GM18526 (cell line): ENCODE results near the gene HPS1.
A peak's percentile ranks its signal among the peaks of the same experiment; 100 is the strongest.

Experiments
- POLR2A ChIP-seq: IDR thresholded peaks from 3 replicates; pipeline ENCODE4 v1.6.1; 2011; ENCODE audit not compliant: insufficient read length; ENCODE audit errors: extremely low read depth

HPS1 gene

DNA sequence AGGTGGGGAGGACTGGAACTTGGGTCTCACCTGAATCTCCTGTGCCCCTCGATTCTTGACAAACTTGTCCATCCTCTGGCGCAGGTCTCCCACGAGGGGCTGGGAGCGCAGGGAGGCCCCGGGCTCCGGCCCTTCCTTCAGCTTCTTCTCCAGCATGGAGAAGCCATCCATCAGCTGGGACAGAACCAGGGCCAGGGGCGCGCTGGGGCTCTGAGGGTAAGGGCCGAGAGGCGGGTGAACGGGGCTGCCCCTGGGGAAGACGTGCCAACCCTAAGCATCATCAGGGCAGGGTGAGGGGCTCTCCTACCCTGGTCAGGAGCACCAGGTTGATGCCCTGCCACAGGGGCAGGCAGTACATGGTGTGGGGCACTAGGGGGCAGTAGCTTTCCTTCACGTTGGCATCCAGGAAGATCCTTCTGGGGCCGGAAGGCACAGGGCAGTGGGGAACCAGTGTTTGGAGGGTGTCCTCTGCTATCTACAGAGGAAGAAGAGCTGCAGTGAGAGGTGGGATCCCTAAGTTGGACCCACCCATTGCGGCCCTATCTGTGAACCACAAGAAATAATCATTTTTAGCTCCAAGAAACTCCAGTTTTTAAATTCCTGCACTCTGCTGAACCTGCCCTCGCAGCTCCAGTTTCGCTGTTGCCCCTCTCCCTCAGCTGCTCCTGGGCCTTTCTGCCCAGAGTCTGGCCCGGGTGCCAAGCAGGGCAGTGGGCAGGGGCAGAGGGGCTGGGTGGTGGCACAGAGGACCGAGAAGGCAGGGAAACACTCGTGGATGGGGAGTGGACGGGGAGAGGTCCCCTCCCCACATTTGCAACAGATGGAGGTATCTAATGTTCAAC lies 21.0 kb downstream of the HPS1 start:
- no peak for TF ChIP-seq POLR2A

DNA sequence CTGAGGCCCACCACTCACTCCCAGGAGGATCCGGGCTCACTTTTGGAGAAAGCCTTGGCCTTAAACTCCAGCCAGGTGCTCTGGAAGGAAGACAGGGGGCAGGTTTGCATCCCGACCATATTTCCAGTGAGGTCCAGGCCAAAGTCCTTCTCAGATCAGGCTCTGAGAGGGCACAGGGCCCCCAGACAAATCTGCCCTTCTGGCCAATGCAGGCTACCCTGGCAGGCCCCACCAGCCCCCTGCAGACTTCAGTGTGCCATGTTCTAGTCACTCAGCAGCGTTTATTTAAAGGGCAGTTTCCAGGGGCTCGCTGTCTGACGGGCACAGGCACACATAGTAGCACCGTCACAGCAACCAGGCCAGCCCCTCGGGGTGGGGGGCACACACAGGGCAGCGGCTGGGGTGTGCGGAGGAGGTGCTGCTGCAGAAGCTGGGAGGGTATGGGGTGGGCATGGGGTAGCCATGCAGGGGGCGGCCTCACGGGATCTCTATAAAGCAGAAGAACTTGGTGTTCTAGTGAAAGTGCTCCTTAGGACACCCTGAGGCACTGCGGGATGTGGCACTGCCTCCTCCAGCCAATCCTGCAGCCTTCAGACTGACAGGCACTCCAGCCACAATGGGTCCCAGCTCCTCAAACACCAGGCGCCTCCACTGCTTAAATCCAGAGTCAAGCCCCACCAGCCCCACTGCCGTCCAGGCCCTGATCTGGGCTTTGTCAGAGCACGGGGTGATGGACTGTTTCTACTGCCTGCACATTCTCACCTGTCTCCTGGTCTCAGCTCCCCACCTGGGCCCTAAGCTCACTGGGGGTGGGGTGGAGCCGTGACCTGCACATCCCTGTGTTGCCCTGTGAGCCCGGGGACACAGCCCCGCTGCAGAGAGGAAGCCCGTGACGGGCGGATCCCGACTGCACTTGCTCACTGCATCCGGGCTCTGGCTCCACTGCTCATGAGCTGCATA lies 22.2 kb downstream of the HPS1 start:
- no peak for TF ChIP-seq POLR2A

DNA sequence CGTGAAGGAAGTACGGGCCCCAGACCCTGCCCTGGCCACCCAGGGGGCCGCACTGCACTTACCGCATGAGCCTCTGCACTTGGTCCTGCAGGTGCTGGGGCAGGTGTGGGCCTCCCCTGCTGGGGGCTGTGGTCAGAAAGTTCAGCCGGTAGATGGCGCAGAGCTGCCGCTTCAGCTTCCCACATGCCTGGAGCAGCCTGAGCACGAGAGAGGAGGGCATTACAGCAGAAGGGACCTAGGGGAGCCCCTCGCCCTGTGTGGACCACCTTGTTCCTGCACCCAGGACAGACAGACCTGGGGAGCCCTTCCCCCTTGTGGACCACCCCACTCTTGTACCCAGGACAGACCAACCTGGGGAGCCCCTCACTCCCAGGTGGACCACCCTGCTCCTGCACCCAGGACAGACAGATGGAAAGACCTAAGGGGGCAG lies 23.0 kb downstream of the HPS1 start:
- no peak for TF ChIP-seq POLR2A

DNA sequence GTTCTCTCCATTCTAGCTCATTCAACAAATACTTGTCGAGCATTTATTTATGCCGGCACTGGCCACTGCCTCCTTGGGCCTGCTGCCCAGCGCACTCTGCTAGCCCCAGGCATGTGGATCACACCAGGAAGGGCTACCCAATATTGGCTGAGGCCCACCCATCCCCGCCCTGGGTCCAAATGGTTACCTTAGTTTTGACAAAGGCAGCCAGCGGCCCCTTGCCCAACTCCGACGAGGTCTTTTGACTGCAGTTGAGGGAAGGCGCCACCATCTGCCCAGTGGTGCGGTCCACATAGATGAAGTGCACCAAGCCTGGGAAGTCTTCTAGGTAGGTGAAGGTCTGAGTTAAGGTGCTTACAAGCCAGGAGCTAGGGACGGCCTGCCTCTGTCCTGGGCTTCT lies 24.6 kb downstream of the HPS1 start:
- no peak for TF ChIP-seq POLR2A

DNA sequence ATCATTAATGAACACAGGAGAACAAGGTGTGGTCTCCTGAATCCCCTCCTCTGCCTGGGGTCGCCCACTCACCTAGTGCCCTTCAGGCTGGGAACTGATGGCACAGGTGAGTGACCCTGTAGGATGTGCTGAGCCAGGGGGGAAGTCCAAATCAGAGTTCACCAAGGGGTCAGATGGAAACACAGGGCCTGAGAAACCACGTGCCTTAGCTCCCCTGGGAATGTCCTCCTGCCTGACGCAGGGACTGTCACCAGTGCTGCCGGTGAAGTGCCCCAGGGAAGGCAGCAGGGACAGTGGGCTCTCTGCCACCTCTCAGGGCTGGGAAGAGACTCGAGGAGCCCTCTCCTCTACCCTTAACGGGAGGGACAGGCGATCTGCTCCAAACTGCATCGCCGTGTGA lies 25.9 kb downstream of the HPS1 start:
- TF ChIP-seq POLR2A: no peak

DNA sequence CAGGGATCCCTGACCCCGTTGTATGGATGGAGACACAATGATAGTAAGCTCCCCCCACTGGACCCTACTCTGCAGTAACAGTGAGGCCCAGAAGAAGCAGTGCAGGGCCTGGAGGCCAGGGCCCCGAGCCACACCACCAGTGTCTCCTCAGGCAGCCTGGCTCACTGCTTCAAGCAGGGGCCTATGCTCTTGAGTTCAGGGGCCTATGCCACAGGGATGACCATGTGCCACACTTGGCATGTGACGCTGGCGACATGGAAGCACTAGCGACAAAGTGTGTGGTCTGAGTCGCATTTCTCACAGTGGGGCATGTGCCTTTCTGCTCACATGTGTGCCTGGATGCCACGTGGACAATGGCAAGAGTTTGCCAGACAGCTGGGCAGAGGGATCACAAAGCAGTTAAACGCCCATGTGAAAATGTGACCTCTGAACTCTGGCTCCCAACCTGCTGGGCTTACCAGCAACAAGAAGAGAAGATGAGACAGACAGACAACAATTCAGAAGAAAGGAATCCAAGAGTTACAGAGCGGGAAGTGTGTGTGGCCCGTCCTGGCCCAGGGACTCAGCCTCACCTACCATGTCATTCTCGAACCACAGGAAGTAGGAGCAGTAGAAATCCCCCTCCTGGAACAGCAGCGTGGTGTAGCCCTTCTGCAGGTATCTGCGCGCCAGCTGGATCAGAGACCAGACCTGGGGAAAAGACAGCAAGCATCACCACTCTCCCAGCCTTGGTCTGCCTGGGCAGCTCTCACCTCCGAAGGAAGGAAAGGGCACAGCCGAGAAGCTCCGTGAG lies 27.1 kb downstream of the HPS1 start:
- no peak for TF ChIP-seq POLR2A

DNA sequence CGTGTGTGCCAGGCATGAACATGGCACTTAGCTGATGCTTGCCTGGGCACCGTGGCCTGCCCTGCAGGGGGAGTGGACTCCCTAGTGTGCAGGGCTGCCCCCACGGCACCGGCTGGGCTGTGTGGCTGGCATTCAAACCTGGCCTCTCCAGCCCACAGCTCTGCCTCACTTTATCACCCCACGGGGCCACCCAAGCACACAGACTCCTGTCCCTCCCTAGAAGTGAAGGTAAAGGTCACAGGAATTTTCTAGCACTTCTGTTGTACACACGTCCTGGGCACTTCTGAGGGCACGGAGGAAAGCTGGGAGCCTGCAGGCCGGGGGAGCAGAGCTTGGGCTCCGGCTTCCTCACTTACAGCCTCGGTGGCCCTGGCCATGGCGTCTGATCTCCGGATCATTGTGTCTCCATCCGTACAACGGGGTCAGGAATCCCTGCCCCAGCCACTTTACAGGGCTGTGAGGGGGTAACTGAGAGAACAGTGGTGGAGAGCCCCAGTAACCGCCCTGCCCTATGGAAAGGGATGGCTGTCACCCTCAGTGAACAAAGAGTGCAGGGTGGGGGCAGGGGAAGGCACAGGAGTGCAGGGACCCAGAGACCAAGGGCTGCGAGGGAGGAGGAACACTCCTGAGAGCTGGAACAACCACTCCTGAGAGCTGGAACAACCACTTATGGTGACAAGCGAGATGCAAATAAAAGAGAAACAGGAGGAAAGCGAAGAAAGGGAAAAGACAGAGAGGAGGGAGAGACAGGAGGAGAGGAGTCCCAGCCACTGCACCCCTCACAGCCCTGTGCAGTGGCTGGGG lies 27.9 kb downstream of the HPS1 start:
- no peak for TF ChIP-seq POLR2A

DNA sequence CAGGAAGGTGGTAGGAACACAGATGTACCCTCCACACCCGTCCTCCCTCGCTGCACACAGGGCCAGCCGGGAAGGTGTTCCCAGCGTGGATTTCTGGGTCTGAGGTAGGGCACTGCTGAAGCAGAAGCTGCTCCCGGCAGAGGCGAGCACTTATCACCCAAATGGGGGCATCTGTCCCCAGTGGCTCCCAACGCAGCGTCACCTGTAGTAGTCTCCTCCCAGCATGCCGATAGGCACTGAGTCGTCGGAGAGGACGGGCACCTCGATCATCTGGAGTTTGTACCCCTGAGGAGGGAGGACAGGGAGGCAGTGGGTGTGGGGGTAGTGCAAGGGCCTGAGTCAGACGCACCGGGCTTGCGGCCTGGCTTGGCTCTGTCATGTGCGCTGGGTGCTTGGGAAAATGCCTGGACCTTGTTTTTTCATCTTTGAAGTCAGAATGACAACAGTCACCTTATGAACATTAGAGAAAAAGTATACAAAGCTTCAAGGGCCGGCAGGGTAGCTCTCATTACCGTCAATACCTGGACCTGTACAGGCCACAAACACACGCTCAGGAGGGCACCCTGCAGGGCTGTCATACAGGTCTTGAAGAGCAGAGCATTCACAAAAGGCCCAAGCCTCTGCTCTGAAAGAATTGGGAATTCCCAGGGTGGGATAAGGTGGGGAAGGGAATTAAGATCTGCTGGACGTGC lies 28.6 kb downstream of the HPS1 start:
- no peak for TF ChIP-seq POLR2A

DNA sequence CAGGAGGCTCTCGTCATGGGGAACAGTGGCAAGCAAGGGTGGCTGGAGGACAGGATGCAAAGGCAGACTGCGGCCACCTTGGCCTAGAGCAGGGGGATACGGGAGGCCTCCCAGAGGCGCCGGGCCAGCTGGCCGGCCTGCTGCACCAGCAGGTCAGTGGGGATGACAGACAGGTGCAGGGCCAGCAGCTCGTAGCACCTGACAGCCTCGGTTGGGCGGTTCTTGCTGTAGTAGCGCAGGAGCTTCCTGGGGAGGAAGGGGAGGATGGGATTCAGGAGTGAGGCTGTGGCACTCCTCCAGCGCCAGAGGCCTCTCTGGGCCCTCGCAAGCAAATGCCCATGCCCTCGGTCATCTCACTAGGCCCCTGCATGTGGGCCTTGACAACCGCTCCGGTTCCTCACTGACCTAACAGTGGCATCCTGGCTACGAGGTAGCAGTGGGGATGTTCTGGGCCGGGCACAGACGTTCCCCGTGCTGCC lies 29.2 kb downstream of the HPS1 start:
- no peak for TF ChIP-seq POLR2A

DNA sequence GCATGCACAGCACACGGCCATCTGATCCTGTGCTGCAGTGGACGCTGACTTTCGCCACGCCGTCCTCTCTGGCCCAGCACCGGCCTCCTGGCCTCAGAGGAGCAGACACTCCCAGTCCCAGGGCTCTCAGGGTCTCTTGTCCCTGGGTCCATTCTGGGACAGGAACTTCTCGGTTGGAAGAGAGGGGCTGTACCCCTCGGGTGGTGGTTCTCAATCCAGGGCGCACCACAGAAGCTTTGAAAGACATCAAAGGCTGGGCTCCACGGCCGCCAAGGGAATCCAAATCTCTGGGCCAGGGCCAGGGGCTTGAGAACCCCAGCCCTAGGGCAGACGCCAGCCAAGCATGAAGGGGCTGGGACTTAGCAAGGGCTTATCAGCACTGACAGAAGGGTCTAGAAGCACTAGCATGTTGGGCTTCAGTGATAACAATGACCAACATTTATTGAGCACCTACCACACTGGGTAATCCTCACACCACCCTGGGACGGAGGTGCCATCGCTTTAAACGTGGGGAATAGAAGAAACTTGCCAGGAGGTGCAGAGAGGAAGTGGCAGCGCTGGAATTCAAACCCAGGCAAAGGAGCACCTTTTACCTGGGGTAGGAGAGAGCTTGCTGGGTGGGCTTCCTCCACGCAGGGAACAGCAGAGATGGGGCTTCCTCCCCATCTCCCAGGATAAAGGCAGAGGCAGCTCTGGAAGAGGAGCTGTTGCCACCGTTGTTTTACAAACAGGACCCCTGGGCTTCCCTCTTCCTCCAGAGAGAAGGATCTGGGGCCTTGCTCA lies 29.9 kb downstream of the HPS1 start:
- TF ChIP-seq POLR2A: no peak

DNA sequence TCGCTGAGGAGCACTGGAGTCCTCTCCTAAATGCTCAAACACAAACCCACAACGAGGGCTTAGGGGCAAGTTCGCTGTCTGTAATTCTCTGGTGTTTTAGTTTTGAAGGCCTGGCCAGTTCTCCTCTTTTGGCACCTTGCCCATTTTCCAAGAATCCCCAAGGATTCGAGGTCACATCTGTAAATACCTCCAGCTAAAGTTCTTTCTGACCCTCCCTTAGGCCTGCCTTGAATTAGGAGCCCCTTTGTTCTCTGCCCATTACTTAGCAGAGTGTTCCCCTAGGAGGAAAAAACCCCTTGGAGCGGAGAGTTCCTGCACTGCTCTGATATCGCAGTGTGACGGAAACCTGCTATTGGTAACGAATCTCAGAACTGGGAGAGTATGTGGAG lies 31.0 kb downstream of the HPS1 start:
- TF ChIP-seq POLR2A: no peak

DNA sequence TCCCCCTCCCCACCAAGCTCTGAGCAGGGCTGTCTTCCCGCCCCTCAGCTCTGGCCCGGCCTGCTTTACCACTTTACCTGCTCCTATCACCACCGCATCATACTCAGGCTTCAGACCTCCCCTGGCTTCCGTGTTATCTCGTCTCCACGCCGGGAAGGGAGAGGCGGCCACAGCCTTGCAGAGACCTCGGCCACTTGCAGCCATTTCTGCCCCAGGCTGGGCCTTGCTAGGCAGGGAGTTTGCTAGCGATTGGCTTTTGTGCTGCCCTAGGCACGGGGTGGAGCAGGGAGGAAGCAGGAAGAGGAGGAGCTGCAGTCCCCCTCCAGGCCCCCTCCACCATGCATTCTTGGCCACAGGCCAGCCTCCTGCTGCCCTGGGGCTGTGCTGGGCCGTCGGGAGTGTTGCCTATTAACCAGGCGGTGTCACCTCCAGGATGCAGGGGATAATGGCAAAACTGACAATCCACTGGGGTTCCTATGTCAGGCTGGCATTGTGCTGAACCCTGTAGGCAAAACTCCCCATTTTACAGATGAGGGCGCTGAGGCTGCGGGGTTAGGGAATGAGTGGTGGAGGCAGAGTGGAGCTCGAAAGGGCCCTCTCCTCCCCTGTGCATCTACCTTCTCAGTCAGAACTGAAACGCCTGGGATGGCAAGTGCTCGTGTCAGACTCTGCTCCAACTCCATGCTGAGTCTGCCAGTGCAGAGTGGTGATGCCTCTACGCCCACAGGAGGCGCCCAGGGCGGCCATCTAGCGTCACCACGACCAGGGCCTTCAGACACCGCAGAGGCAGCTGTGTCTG lies 31.6 kb downstream of the HPS1 start, which contains the start of gene PYROXD2:
Gene PYROXD2 (minus strand): TSS at position 251 of the 799 bp plus-strand sequence. CDS start 47 bp downstream, at position 204.
- peak; percentile 56 for TF ChIP-seq POLR2A
